Uterus (tissue), 4 donors: ENCODE data around the gene UXS1. TPM values are rescaled to one million over a fixed set of nuclear protein-coding genes. Genes with fewer than 3 reads are reported as not detected.

ENCODE experiments used
- DNase-seq, 2 donors: peaks; one replicate each; pipeline ENCODE4 v3.0.0-alpha.2; 2019 to 2020
- H3K27ac ChIP-seq, 2 donors: fragments of 200-600 bp; sonication (generic); 1 replicate in 1 of 2; 2 replicates in 1 of 2; pipeline ENCODE4 v1.5.1; 2016 to 2018
- H3K27me3 ChIP-seq, 2 donors: fragments of 200-600 bp; sonication (generic); one replicate each; pipeline ENCODE4 v1.5.1; 2018 to 2019; ENCODE audit warnings: control low read depth in 1 of 2
- H3K36me3 ChIP-seq, 2 donors: fragments of 200-600 bp; sonication (generic); one replicate each; pipeline ENCODE4 v1.5.1; 2019; ENCODE audit warnings: control low read depth in 1 of 2
- H3K4me1 ChIP-seq, 2 donors: fragments of 200-600 bp; sonication (generic); one replicate each; pipeline ENCODE4 v1.5.1; 2018 to 2019; ENCODE audit warnings: control low read depth in 1 of 2
- H3K4me3 ChIP-seq, 2 donors: fragments of 200-600 bp; sonication (generic); 1 replicate in 1 of 2; 2 replicates in 1 of 2; pipeline ENCODE4 v1.5.1; 2018 to 2019; ENCODE audit warnings: mild to moderate bottlenecking in 1 of 2
- H3K9me3 ChIP-seq, 2 donors: fragments of 200-600 bp; sonication (generic); one replicate each; pipeline ENCODE4 v1.5.1; 2019; ENCODE audit warnings: control low read depth in 1 of 2
- CTCF ChIP-seq, 4 experiments: fragments of 200-600 bp in 2 of 4; fragments of 450-650 bp in 2 of 4; sonication (generic) in 2 of 4; IDR thresholded peaks; one replicate each; pipeline ENCODE4 v1.5.1; 2016 to 2019; ENCODE audit warnings: antibody characterized with exemption in 4 of 4, mild to moderate bottlenecking in 2 of 4, moderate library complexity in 1 of 4
- POLR2A ChIP-seq, 2 donors: fragments of 450-650 bp; IDR thresholded peaks; one replicate each; pipeline ENCODE4 v1.6.1; 2016; ENCODE audit warnings: antibody characterized with exemption in 2 of 2, mild to moderate bottlenecking in 1 of 2, moderate library complexity in 1 of 2
- intact Hi-C: fragments of 100-400 bp; cut with DNase I; formaldehyde crosslinking; loops from one replicate; pipeline ENCODE4 v1.15.1; 2023; ENCODE audit warnings: low total_unique reads
- total RNA-seq, 4 donors: library from RNA; depleted of rRNA in 3 of 4; stranded (reverse); fragments of >200 nt in 3 of 4; gene quantifications; one replicate each; pipeline versions ENCODE4 v1.1.0 to v1.2.4, GENCODE V29; 2014 to 2023
- donor health status: DM: yes; HTN: yes; CAD: no.

Gene UXS1
- total RNA-seq, 4 donors from 2014 or later, result 26.2 to 103 (median 74.8) TPM

- no peak for TF ChIP-seq CTCF (IDR thresholded peaks at IDR 0.05)
- TF ChIP-seq POLR2A (IDR thresholded peaks at IDR 0.05), result no peak
- Histone ChIP-seq H3K27me3 (no peaks in the 10 kb centered on the region), H3K4me3 (no peak overlapping the region), H3K36me3 (no peaks in the 10 kb centered on the region), H3K27ac (no peak overlapping the region), H3K9me3 (no peaks in the 10 kb centered on the region), H3K4me1 (no peaks in the 10 kb centered on the region)
- DNase-seq, result no peak
- intact Hi-C loops, result loop anchor here (10.0 kb wide), 2 partner anchors 436 to 476 kb away; no protein-coding TSS in a partner anchor
Measured at GRCh38 chr2:106108351-106108750, 85.8 kb downstream of the UXS1 start.

- TF ChIP-seq CTCF (IDR thresholded peaks at IDR 0.05) (no peak), POLR2A (IDR thresholded peaks at IDR 0.05) (no peak)
- H3K27me3 ChIP-seq, result no peaks in the 10 kb centered on the region
- H3K9me3 ChIP-seq, result no peaks in the 10 kb centered on the region
- no peaks in the 10 kb centered on the region for H3K4me1 ChIP-seq
- intact Hi-C loops, result loop anchor here (10.0 kb wide), 2 partner anchors 437 to 477 kb away; no protein-coding TSS in a partner anchor
- H3K4me3 ChIP-seq, result no peak overlapping the region
- DNase-seq, result no peak
- H3K36me3 ChIP-seq, result no peaks in the 10 kb centered on the region
- H3K27ac ChIP-seq, result no peak overlapping the region
Measured at GRCh38 chr2:106107509-106108131, 86.5 kb downstream of the UXS1 start.

GRCh38 chr2:106106622-106107508 is 87.2 kb downstream of the UXS1 start:
- intact Hi-C loops, result loop anchor here (10.0 kb wide), 2 partner anchors 438 to 478 kb away; no protein-coding TSS in a partner anchor
- TF ChIP-seq CTCF (IDR thresholded peaks at IDR 0.05) (no peak), POLR2A (IDR thresholded peaks at IDR 0.05) (no peak)
- H3K36me3 ChIP-seq, result no peaks in the 10 kb centered on the region
- DNase-seq, result no peak
- no peaks in the 10 kb centered on the region for H3K9me3 ChIP-seq
- H3K27ac ChIP-seq, result no peak overlapping the region
- H3K27me3 ChIP-seq, result no peaks in the 10 kb centered on the region
- H3K4me1 ChIP-seq, result no peaks in the 10 kb centered on the region
- no peak overlapping the region for H3K4me3 ChIP-seq

- H3K27me3 ChIP-seq, result no peaks in the 10 kb centered on the region
- H3K4me3 ChIP-seq, result no peak overlapping the region
- H3K9me3 ChIP-seq, result no peaks in the 10 kb centered on the region
- no peak for DNase-seq
- no peaks in the 10 kb centered on the region for H3K36me3 ChIP-seq
- H3K4me1 ChIP-seq, result no peaks in the 10 kb centered on the region
- intact Hi-C loops, result loop anchor here (10.0 kb wide), 2 partner anchors 439 to 479 kb away; no protein-coding TSS in a partner anchor
- H3K27ac ChIP-seq, result no peak overlapping the region
- TF ChIP-seq CTCF (IDR thresholded peaks at IDR 0.05) (no peak), POLR2A (IDR thresholded peaks at IDR 0.05) (no peak)
Measured at GRCh38 chr2:106105151-106105922, 88.8 kb downstream of the UXS1 start.
